HG02763 (cell line): ENCODE results near the gene DOCK2.
A peak's percentile ranks its signal among the peaks of the same experiment; 100 is the strongest.

Experiments used
- ATAC-seq: cut with Tn5 transposase; IDR thresholded peaks from one replicate; pipeline ENCODE4 v1.9.1; 2021; ENCODE audit warnings: mild to moderate bottlenecking, moderate library complexity; ENCODE audit not compliant: unreplicated experiment

DOCK2 gene

DNA sequence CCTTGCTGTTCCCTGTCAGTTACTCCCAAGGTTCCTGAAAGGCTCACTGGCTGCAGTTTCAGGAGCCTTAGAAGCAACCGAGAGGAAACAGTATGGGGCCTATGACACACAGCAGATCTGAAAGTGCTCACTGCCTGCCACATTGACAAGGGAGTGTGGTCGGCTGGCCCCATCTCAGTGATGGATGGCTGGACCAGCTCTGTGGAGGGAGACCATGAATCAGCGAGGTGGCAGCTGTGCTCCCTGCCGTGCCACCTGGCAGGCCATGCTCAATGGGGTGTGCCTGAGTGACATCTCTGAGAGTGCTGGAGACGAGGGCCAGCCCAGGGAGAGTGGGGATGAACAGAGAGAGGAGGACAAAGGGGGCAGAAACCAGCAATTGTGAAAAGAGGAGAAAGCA is 49.1 kb downstream of the DOCK2 start:
- ATAC-seq: peak; percentile 72

- no peak for ATAC-seq
Measured at GRCh38 chr5:169688106-169688505, 51.0 kb downstream of the DOCK2 start.

GRCh38 chr5:169691471-169691870 is 54.4 kb downstream of the DOCK2 start:
- ATAC-seq: no peak

- no peak for ATAC-seq
Measured at GRCh38 chr5:169694091-169694625, 57.1 kb downstream of the DOCK2 start.

GRCh38 chr5:169695025-169695625 is 58.0 kb downstream of the DOCK2 start:
- ATAC-seq: no peak

GRCh38 chr5:169695919-169696490 is 58.9 kb downstream of the DOCK2 start:
- ATAC-seq: no peak

DNA sequence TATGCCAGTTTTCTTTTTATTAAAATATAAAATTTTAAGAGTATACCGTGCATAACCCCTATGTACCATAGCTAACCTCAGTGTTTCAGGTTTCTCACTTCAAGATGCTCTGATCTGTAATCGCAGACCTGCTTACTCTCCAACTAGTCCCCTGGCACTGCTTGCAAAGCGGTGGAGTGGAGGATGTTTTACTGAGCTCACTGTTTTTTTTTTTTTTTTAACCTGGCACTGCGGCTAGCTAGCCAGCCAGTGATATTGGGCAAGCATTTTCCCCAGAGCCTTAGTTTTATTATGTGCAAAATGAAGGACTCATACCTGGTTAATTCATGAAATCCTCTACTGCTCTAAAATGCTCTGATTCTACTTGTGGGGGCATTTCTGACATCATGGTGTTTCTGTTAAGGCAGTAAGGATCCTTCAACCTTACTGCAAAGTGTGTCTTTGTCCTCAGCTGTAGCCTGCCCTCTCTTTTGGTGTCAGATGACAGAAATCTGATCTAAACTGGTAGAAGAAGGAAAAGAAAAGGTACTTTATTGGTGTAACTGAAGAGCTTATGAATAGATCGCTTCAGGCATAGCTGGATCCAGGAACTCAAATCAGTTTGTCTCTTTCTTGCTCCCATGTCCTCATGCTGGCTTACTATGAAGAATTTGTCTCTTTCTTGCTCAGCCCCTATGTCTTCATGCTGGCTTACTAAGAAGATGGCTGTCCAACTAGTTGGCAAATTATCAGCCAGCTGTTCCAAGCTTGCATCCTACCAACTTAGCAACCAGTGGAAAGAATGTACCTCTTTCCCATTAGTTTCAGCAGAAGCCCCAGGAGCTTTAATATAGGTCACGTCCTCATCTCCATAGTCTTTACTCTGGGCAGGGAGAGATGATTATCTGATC is 59.8 kb downstream of the DOCK2 start:
- ATAC-seq: no peak

- no peak for ATAC-seq
Measured at GRCh38 chr5:169697511-169697890, 60.4 kb downstream of the DOCK2 start.

DNA sequence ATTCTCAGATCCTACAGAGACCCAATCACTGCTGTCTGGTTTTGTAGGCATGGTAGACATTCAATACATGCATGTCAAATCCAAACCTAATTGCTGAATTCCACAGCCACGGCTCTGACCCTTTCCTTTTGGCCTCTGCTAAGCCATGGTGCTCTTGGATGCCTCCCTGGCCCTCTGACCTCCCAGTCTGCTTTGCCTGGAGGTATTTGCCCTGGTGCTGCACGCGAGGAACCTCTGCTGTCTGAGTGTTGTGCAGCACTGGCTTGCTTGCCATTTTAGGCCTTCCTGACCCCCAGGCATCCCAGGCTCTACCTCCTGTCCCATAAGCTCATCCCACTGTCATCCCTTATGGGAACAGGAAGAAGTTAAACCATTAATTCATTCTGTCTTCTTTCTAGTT is 60.9 kb downstream of the DOCK2 start:
- ATAC-seq: no peak

DNA sequence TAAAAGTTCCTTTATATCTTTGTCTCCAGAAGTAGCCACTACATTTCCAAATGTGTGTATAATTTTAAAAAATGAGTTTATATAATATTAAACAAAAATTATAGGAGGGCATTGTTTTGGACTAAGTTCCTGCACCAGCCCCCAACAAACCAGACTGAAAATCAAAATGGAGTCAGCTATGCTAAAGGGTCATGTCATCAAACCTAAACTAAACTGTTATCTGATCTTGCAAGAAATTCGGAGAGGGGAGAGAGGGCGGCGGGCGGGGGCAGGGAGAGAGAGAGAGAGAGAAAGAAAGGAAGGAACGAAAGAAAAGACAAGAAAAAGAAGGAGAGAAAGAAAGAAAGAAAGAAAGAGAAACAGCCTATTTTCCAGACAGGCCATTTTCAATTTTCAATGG is 63.5 kb downstream of the DOCK2 start:
- ATAC-seq: no peak

GRCh38 chr5:169701910-169702451 is 64.9 kb downstream of the DOCK2 start:
- no peak for ATAC-seq

- ATAC-seq: peak; percentile 86
Measured at GRCh38 chr5:169702693-169703481, 65.8 kb downstream of the DOCK2 start.

- ATAC-seq: no peak
Measured at GRCh38 chr5:169703813-169704212, 66.7 kb downstream of the DOCK2 start.

- ATAC-seq: no peak
Measured at GRCh38 chr5:169705322-169705721, 68.2 kb downstream of the DOCK2 start.

- no peak for ATAC-seq
Measured at GRCh38 chr5:169706071-169706470, 69.0 kb downstream of the DOCK2 start.

DNA sequence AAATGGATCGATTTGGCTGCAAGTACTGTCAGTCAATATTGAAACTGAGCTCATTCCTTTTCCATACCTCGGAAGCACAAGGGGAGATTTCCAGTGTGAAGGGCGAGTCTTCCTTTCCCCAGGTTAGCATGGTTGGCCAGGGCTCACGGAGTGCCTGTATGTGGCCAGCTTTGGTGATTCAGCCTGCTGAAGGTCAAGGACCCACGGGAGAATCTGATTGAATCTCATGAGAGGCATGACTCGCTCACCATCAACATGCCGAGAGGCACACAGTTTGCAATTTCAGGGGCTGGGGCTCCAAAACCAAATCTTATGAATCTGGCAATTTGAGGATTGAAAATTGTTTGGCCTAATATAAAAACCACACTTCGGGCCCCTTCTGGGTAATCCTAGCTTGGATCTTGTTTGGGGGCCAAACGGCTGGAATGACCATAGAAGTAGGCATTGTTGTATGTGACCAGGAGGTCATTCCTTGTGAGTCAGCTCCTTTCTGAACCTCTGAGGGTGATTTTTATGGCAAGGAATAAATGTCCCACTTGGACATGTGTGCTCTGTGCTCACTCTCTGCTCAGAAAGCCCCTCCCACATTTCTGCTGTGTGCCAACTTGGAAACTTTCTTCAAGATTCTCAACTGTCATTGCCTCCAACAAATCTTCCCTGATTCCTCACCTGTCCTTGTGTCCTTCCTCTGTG is 69.8 kb downstream of the DOCK2 start:
- ATAC-seq: no peak

- ATAC-seq: no peak
Measured at GRCh38 chr5:169707686-169708085, 70.6 kb downstream of the DOCK2 start.

DNA sequence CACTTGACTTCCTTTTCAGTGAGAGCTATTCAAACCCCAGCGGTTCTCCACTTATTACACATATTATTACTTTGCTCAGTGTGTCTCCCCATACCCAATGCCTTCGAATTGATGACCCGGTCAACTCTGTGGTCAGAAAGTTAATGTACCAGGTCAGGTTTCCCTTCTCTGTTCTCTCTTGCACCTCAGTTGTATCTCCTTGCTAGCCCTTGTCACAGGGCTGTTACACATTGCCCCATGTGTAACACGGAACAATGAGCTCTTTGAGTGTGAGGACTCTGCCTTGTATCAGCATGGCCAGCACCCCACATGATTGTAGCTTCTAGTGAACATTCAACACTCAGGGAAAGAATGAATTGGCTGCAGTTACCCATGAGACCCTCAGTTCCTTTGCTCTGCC is 73.6 kb downstream of the DOCK2 start:
- no peak for ATAC-seq

- ATAC-seq: no peak
Measured at GRCh38 chr5:169711551-169712225, 74.6 kb downstream of the DOCK2 start.

- ATAC-seq: no peak
Measured at GRCh38 chr5:169712428-169712827, 75.4 kb downstream of the DOCK2 start.
